GM21723 (cell line): ENCODE data around the gene PLPP4.

Experiments
- ATAC-seq: cut with Tn5 transposase; IDR thresholded peaks from one replicate; pipeline ENCODE4 v1.9.1; 2021; ENCODE audit warnings: mild to moderate bottlenecking, moderate library complexity; ENCODE audit not compliant: unreplicated experiment

The PLPP4 gene

DNA sequence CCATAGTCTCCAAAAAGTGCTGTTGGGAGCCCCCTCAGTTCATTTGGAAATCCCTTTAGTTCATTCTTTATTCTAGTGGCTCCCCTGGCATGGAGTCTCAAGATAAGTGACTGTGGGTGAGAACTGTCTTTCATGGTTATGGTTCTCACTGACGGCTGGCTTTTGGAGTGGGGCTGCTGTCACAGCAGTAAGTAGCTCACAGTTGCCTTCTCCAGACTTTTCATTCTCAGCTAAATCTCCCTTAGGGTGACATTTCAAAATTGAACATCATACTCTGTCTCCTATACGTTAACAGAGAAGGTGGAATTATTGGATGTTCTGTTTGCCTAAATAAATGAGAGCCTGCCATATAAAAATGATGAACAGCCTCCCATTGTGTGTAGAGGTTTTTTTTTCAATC lies 58.7 kb downstream of the PLPP4 start:
- ATAC-seq: no peak

DNA sequence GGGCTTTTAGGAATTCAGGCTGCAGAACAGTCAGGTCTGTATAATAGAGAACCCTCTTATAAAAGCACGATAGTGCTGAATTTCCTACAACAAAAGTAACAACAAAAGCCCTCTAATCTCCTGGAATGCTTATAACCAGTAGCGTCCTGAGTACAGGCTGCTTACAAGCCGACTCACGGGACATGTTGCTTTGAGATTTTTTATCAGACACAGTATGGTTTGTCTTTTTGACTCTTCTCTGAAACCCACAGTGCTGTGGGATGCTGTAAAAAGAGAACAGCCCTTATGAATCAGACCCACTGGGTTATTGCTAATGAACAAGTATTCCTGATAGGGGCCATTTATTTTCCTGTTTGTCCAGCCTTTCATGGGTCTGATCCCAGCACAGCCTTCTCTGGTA lies 59.4 kb downstream of the PLPP4 start:
- no peak for ATAC-seq

DNA sequence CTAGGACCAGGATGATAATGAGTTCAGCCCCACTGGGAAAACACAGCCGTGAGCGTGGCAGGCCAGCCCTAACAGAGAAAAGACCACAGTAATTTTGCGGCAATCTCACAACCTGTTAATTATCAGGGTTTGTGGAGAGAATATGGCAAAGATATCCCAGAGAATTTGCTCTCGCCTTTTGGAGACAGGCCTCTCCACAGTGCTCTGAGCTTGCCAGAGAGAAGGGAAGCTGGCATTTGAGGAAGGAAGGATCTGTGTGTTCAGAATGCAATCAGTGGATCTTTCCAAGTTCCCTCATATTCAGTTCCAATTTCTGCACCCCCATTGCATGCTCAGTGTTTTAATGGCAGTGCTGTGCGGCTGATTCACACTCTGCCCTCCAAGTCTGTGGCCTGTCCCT lies 60.2 kb downstream of the PLPP4 start:
- ATAC-seq: no peak

DNA sequence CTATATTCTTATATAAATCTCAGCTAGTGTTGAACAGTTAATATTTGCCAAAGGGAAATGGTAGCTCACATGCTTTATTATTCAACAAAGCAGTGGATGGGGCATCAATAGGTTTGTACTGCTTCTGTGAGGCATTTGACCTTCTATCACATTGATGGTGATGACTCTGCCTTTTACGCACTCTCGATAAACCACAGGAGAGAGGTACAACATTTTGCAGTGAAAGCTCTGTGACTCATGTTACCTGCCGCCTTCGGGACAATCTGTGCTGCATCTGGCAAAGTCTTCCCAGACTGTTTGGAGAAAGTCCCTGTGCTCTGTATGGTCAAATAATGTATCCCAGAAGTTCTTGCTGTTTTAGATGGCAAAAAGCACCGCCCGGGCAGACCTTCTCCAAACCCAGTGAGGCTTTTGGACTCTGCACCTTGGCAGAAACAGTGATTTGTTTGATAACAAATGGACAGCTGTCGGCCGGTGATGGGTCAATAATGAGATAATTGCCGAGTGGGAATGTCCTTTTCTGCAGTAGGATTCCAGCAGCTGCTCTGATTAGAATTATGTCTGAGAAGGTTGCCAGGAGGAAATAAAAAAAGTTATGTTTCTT lies 61.0 kb downstream of the PLPP4 start:
- no peak for ATAC-seq

DNA sequence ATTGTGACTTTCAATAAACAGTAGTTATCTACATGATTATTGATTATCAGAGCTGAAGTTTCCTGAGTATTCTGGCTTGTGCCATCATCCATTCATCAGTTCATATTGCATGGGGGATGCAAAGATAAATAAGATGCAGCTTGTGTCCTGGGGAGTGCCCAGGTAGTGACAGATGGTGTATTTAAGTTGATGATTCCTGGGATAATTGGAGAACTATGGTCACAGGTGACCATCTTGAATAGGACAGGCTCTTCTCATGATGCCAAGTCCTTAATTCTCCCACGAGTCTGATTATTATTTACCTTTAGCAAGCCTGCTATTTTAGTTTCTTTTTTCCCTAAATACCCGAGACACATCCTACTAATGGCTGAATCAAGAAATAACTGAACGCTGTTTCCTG lies 64.9 kb downstream of the PLPP4 start:
- no peak for ATAC-seq

DNA sequence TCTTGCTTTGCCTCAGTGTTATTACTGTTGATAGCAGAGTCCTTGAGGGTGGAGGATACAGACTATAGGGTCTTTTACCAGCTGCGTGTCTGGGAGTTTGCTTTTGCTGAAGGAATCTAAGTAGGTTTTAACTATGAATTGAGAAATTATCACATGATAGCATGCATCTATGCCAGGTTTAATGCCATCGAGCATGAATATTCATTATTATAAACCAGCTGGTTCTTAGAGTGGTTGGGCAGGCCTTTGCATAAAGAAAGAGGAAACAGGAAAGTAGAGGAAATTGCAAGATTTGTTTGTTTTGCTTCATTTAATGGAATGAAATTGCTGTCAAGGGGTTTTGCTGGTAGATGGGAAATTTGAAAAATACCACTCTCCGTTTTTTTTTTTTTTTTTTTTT lies 70.7 kb downstream of the PLPP4 start:
- ATAC-seq: no peak

DNA sequence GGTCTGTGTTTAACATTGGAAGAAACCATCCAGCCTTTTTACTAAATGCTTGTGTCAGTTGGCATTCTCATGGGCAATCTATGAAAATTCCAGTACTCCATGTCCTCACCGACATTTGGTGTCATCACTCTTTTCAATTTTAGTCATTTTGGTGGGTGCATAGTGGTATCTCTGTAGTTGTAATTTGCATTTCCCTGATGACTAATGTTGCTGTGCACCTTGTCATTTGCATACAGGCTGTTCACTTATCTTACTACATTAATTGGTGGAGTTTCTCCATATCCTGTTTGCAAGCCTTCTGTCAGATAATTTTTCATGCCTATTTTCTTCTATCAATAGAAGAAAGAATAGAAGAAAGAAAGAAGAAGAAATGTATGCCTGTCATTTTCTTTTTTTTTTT lies 73.7 kb downstream of the PLPP4 start:
- no peak for ATAC-seq

DNA sequence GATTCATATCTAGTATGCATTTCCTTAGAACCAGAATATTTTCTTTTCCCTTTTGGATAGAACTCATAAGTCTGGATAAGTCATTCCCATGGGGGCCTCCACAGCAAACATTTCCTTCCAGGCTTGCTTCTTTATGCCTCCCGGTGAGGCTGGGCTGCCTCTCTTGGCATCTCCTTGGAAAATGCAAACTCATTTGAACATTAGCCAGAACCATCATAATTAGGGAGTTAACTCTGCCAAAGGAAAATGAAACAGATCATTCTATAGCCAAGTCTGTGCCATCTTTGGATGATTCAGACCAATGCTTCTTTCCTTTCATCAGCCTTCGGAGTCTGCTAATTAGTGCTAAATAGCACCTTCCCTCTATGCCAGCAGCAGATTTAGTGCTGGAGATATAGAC lies 81.1 kb downstream of the PLPP4 start:
- no peak for ATAC-seq

DNA sequence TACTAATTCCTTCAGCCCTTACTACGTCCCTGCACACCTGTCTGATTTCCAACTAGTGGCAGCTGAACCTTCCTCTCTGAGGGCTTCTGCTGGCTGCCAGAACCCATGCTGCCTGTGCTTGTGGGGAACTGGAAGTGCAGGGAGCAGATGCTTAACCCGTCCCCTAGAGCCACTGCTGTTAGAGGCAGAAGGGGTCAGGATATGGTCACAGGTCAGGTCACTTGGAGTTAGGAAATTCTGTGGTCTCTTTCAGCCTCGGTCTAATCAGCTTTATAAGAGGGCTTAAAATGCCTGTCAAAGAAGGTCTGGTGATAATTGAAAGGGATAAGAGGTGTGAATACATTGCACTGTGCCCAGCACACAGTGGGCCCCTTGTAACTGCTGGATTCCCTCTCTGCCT lies 82.0 kb downstream of the PLPP4 start:
- ATAC-seq: no peak

DNA sequence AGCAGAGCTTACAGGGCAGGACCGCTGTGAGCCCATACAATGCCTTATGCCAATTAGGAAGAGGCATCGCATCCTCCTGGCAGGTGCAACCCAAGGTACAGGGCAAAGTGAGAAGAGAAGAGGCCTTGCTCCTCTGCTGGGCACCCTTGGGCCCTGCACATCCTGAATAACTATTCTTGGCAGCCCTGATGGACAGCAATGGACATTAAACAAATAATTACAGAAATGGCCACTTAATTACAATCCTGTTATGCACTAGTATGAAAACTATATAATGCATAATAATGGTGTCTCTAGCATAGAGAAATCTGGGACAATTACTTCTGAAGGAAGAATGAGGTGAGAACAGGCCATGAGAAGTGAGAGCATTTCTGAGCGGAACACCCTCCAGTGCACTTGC lies 83.5 kb downstream of the PLPP4 start:
- ATAC-seq: no peak

DNA sequence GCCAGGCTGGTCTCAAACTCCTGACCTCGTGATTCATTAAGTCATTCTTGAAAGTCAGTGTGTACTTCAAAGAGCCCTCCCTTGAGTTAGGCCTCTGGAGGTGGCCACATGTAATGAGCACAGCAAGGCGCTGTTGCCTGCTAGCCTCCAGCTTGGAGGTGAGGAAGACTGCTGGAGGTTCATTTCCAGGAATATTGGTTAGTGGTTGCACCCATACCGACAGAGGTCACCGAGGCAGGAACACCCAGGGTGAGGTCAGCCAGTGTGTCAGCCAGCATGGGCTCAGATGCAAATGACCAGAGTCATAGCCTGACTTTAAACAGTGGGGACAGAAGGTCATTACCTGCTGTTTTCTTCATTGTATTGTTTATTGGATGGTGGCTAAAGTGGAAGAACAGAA lies 85.0 kb downstream of the PLPP4 start:
- ATAC-seq: no peak

DNA sequence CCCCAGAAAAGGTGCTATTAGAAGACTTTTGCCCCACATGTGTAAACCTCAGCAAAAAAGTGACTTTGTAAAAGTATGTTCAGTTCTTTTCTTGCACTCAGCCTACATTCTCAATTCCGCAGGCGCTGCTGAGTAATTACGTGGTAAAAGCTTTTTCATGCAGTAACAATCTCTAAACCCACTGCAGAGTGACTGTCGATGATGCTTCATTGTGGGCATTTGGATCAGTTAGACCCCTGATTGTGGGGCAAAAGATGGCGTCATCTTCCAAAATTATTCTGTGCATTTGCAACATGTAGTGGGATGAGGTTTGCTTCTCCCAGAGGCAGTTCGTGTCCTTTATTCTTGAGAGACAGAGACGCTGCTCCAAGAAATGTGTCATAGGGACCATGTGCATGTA lies 85.6 kb downstream of the PLPP4 start:
- ATAC-seq: no peak

DNA sequence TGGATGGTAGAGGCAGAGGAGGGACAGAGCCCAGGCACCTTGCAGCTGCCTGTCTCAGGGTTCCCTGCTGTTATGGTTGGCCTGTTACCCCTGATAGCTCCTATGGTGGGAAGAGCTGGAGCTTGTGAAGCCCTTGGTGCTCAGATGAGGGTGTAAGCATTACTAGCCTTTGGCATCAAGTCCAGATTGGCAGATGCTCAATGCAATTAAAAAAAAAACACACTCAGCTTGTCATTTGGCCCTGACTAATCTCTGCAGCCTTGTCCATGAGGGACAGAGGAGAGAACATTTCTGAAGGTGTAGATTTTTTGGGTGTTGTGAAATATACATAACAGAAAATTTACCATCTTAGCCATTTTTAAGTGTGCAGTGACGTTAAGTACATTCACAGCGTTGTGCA lies 86.3 kb downstream of the PLPP4 start:
- no peak for ATAC-seq

DNA sequence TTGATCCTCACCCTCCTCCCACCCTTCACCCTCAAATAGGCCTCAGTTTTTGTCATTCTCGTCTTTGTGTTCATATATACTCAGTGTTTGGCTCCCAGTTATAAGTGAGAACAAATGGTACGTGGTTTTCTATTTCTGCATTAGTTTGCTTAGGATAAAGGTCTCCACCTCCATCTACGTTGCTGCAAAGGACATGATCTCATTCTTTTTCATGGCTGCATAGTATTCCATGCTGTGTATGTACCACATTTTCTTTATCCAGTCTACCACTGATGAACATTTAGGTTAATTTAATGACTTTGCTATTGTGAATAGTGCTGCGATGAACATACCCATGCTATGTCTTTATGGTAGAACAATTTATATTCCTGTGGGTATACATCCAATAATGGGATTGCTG lies 91.2 kb downstream of the PLPP4 start:
- no peak for ATAC-seq

DNA sequence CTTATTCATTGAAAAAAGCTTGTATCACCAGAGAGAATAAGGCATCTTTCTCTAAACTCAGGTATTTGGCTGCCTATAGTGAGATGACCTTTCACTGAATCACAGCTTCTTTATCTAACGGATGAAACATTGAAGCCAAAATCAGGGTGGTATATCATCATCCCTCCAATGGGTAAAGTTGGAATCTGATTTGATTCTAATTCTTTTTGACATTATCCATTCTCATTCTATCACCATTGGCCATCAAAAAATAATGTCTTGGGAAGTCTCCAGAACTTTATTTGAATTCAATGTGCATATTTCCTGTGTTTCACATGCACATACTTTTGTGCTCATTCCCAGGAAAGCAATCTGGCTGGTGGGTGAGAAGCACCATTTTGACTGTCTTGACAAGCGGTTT lies 95.2 kb downstream of the PLPP4 start:
- no peak for ATAC-seq

DNA sequence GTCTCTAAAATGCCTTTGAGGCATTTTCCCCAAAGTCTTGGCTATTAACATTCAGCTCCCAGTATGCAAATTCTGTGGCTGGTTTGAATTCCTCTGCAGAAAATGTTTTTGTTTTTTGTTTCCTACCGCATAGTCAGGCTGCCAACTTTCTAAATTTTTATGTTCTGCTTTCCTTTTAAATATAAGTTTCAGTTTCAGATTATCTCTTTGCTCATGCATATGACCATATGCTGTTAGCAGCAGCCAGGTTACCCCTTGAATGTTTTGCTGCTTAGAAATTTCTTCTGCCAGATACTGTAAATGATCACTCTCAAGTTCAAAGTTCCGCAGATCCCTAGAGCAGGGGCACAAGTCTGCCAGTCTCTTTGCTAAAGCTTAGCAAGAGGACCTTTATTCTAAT lies 96.9 kb downstream of the PLPP4 start:
- no peak for ATAC-seq

DNA sequence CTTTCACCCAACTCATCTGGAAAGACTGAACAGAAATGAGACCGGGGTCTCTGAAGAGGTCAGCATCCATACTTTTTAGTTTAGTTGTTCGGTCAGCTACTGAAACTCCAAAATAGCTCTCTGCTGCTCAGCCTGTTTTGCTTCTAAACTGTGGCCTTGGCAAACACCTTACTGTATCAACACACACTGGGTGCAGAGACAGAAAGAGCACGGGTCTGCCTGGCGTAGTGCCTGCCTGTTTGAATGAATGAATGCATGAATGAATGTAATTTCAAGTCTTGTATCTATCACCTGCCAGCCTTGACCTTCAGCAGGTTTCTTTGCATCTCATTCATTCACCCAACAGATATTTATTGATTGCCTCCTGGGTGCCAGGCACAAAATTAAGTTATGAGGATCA lies 98.4 kb downstream of the PLPP4 start:
- ATAC-seq: no peak

DNA sequence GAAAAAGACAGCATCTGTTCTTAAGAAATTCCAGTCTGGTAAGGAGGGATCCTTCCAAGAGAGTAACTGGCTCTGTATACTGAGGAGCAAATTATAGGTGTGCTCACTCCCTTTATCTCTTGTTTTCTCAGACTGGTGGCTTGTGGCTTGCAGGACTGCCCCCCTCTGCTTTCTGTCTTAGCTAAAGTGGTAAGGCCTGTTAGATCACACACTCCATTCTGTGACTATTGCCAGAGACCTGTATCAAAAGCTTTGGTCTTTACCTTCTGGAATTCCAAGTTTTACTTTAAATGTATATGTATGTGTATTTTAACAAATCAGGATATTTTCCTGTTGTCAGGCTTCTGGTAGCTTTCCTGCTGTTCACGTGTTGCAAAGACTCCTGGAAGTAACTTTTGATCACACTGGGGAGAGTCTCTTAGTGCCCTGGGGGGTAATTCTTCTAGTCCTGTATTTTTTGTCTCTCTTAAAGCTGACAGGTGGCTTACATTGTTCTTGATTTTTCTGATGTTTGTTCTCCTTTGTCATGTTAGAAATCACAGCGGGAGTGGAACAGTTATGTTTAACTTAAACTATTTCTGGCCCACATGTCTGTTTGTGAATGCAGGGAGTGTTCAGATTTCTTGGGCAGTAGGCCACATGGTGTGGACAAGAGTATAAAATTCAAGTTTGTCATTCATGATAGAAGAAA lies 99.0 kb downstream of the PLPP4 start:
- no peak for ATAC-seq

DNA sequence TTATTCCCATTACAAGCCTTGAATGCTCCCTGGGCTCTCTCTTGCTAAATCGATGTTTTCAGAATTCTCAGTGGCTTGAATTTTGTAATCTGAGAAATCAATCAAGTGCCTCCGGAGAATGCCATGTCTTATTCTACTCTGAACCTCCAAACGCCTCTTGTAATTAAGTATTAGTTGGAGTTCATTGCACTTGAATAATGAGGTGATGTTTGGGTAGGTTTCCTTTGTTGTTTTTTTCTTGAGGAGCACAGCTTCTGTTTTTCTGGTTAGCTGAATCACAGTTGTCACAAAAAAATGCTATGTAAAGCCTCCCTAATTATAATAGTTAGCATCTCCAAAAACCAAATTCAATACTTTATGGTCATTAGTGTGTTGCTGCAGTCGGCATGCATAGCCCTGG lies 100.3 kb downstream of the PLPP4 start:
- no peak for ATAC-seq

DNA sequence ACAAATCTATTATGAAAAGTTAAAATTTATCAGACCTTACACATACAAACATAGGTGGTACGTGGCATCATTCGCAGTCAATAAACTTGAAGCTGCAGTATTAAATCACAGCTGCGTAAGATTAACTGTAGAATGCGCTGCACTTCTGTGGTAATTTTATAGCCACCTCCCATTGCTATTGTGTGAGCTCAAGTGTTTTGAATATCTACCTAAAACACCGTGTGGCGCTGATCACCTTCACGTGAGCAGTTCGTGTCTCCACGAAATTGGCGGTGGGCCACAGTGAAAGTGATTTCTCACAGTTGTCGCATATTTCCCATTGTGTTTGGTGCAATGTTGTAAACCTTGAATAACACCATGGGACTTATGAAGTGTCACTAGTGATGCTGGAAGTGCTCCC lies 102.8 kb downstream of the PLPP4 start:
- ATAC-seq: no peak

DNA sequence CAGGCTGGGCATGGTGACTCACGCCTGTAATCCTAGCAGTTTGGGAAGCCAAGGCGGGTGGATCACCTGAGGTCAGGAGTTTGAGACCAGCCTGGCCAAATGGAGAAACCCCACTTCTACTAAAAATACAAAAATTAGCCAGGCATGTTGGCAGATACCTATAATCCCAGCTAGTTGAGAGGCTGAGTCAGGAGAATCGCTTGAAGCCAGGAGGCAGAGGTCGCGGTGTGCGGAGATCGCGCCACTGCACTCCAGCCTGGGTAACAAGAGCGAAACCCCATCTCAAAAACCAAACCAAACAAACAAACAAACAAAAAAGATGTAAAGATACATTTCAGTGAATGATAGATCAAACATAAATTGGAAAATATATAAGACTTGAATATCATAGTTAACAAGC lies 105.9 kb downstream of the PLPP4 start:
- ATAC-seq: no peak

DNA sequence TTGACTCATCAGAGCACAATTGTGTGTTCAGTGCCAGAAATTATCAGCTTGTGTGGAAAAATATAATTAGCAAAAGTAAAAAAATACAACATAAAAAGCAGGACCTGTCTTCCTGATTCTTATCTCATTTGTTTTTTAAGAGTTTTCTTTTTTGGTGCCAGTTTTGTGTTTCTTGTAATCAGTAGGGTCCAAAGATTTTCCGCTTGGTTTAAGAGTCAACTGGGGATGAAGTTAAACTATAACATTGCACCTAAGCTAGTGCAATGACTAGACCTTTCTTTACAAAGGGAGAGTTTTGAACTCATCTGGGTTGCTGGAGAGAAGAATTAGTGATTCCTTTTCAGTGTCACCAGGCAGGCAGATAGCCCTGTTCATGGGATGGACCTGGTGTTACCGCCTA lies 113.4 kb downstream of the PLPP4 start:
- ATAC-seq: no peak

DNA sequence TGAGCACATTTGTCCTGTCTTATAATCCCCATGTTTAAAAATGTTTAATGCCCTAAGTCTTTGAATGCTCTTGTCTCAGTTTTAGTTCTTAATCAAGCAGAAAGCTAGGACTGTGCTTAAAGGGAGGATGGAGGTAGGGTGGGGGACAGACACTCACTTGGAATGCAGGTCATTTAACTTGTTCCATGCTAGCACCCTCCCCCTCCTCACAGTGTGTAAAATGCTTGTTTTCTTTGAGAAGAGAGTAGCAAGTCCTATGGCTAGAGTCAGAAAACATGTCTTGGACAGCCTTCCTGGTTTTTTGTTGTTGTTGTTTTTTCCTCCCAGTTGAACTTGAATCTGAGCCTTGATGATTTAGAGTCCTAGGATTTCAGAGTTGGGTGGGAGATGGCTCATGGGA lies 114.2 kb downstream of the PLPP4 start:
- ATAC-seq: no peak
